Smooth muscle cell (in vitro differentiated cells): ENCODE results near the gene FXYD6. TPM values are rescaled to one million over a fixed set of nuclear protein-coding genes. Genes with fewer than 3 reads are reported as not detected.

ENCODE experiments used
- DNase-seq: peaks from one replicate; lab custom pipeline; 2025; ENCODE audit not compliant: unreplicated experiment; lab: John Stamatoyannopoulos, UW
- H2AFZ ChIP-seq: fragments of 200-600 bp; sonication (generic); 2 replicates; pipeline ENCODE4 v1.6.0; 2016; ENCODE audit warnings: antibody characterized with exemption, low read depth, mild to moderate bottlenecking
- H3F3A ChIP-seq: fragments of 200-600 bp; sonication (generic); 2 replicates; pipeline ENCODE4 v1.6.0; 2017; ENCODE audit warnings: antibody characterized with exemption, low read depth
- H3K27ac ChIP-seq: fragments of 200-600 bp; sonication (generic); 2 replicates; pipeline ENCODE4 v1.5.1; 2016; ENCODE audit warnings: low read depth, mild to moderate bottlenecking
- H3K27me3 ChIP-seq: fragments of 200-600 bp; sonication (generic); 2 replicates; pipeline ENCODE4 v1.6.1; 2016; ENCODE audit warnings: low read depth, mild to moderate bottlenecking
- H3K36me3 ChIP-seq: fragments of 200-600 bp; sonication (generic); 2 replicates; pipeline ENCODE4 v1.5.1; 2016; ENCODE audit warnings: low read depth
- H3K4me1 ChIP-seq: fragments of 200-600 bp; sonication (generic); 2 replicates; pipeline ENCODE4 v1.5.1; 2016; ENCODE audit warnings: low read depth
- H3K4me2 ChIP-seq: fragments of 200-600 bp; sonication (generic); 2 replicates; pipeline ENCODE4 v1.6.0; 2016; ENCODE audit warnings: mild to moderate bottlenecking
- H3K4me3 ChIP-seq: fragments of 200-600 bp; sonication (generic); 2 replicates; pipeline ENCODE4 v1.5.1; 2016; ENCODE audit warnings: mild to moderate bottlenecking
- H3K79me2 ChIP-seq: fragments of 200-600 bp; sonication (generic); 2 replicates; pipeline ENCODE4 v1.6.0; 2016; ENCODE audit warnings: low read depth, mild to moderate bottlenecking
- H3K9ac ChIP-seq: fragments of 200-600 bp; sonication (generic); 2 replicates; pipeline ENCODE4 v1.6.0; 2016; ENCODE audit warnings: low read depth
- H3K9me3 ChIP-seq: fragments of 200-600 bp; sonication (generic); replicated peaks from 2 replicates; pipeline ENCODE4 v1.5.1; 2016; ENCODE audit warnings: low read depth
- H4K20me1 ChIP-seq: fragments of 200-600 bp; sonication (generic); 2 replicates; pipeline ENCODE4 v1.6.0; 2016; ENCODE audit warnings: low read depth
- WGBS: methylation state at CpG from one replicate; pipeline ENCODE4 v1.1.7; 2016; ENCODE audit warnings: low lambda C conversion rate; 5-methylcytosine and 5-hydroxymethylcytosine counted together
- polyA plus RNA-seq: library from polyadenylated mRNA; unstranded; fragments of >200 nt; fragmentation: Nextera tagmentation; extraction: Ambion mirVana; gene quantifications from 2 replicates; pipeline ENCODE4 v1.2.1, GENCODE V29; 2016
- total RNA-seq: library from RNA; depleted of rRNA; stranded (reverse); fragments of >200 nt; gene quantifications from 2 replicates; pipeline ENCODE4 v1.2.3, GENCODE V29; 2014
- TF ChIP-seq, protein P1 (sequence below): fragments of 200-600 bp; sonication (generic); IDR thresholded peaks from 2 replicates; pipeline ENCODE4 v1.5.1; 2017; ENCODE audit warnings: borderline replicate concordance, mild to moderate bottlenecking, antibody characterized with exemption; ENCODE audit not compliant: insufficient read depth, poor library complexity, severe bottlenecking

The FXYD6 gene
- total and polyA plus RNA-seq, 2 experiments from 2014 or later: 27.7 to 84.5 TPM

DNA sequence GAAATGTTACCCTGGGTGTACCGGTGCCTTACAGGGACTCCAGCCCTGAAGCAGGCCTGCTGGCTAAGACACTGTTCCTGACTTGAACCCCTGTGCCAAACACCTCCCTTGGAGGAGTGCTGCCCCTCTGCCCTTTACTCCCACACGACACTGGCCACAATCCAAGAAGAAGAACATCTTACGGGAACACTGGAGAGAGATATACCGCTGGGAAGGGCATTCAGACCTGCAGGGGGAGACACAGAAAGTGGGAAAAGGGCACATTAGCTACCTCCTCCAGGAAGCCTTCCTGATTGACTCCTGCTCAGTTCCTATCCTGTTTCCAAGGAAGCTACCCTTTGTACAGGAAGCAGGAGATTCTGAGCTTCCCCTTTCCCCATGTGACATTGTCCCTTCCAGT is 34.1 kb upstream of the FXYD6 start:
- Histone ChIP-seq H3K27ac (no peak overlapping the region), H3K4me1 (peaks cover 7% of the 10 kb centered on the region), H3K27me3 (no peaks in the 10 kb centered on the region), H3K4me2 (no peak overlapping the region), H3K79me2 (no peaks in the 10 kb centered on the region), H3K9ac (no peak overlapping the region), H3K36me3 (no peaks in the 10 kb centered on the region), H3K4me3 (no peak overlapping the region), H3F3A (no peaks in the 10 kb centered on the region), H3K9me3 (no peaks in the 10 kb centered on the region), H2AFZ (no peak overlapping the region), H4K20me1 (no peaks in the 10 kb centered on the region)
- DNase-seq: no peak
- WGBS: 78% methylated on average over 4 of the region's 4 CpGs
- TF ChIP-seq, protein P1, sequence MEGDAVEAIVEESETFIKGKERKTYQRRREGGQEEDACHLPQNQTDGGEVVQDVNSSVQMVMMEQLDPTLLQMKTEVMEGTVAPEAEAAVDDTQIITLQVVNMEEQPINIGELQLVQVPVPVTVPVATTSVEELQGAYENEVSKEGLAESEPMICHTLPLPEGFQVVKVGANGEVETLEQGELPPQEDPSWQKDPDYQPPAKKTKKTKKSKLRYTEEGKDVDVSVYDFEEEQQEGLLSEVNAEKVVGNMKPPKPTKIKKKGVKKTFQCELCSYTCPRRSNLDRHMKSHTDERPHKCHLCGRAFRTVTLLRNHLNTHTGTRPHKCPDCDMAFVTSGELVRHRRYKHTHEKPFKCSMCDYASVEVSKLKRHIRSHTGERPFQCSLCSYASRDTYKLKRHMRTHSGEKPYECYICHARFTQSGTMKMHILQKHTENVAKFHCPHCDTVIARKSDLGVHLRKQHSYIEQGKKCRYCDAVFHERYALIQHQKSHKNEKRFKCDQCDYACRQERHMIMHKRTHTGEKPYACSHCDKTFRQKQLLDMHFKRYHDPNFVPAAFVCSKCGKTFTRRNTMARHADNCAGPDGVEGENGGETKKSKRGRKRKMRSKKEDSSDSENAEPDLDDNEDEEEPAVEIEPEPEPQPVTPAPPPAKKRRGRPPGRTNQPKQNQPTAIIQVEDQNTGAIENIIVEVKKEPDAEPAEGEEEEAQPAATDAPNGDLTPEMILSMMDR: no peak

DNA sequence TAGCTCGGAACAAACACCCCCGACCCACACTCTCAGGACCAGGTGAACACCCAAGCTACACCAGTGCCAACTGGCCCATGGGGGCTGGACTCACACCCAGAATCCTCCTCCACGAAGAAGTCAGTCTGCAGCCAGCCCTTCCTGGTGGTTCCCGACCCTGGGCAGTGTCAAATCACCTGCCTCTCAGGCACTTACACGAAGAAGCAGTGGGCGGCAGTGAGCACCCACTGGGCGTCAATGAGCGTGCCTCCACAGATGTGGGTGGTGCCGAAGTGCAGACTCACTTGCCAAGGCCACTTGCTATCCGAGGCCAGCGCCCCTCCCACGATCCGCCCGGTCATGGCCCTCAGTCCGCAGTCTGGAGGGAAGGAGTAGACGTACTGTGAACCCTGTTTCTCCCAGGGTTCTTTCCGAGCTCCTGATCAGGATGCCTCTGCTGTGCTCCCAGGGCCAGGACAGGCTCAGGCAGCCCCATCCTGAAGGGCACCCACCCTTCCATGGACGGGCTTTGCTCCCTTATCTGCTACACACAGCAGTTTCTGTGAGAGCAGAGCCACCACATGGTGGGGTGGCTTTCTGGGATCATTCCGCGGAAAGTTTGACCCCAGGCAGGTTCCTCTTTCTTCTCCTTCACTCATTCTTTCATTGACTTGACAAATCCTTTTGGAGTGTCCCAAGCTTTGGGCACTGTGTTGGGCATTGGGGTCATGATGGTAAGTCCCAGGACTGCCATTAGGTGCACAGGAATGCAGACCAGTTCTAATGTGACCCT is 33.3 kb upstream of the FXYD6 start:
- no peak overlapping the region for H3K9ac ChIP-seq
- H3F3A ChIP-seq: no peaks in the 10 kb centered on the region
- no peak overlapping the region for H2AFZ ChIP-seq
- peaks cover 7% of the 10 kb centered on the region for H3K4me1 ChIP-seq
- H3K27ac ChIP-seq: no peak overlapping the region
- no peaks in the 10 kb centered on the region for H4K20me1 ChIP-seq
- no peak overlapping the region for H3K4me3 ChIP-seq
- H3K27me3 ChIP-seq: no peaks in the 10 kb centered on the region
- H3K79me2 ChIP-seq: no peaks in the 10 kb centered on the region
- TF ChIP-seq, protein P1: no peak
- no peak overlapping the region for H3K4me2 ChIP-seq
- WGBS: 89% methylated on average over 20 of the region's 20 CpGs
- no peak for DNase-seq
- no peaks in the 10 kb centered on the region for H3K36me3 ChIP-seq
- no peaks in the 10 kb centered on the region for H3K9me3 ChIP-seq

DNA sequence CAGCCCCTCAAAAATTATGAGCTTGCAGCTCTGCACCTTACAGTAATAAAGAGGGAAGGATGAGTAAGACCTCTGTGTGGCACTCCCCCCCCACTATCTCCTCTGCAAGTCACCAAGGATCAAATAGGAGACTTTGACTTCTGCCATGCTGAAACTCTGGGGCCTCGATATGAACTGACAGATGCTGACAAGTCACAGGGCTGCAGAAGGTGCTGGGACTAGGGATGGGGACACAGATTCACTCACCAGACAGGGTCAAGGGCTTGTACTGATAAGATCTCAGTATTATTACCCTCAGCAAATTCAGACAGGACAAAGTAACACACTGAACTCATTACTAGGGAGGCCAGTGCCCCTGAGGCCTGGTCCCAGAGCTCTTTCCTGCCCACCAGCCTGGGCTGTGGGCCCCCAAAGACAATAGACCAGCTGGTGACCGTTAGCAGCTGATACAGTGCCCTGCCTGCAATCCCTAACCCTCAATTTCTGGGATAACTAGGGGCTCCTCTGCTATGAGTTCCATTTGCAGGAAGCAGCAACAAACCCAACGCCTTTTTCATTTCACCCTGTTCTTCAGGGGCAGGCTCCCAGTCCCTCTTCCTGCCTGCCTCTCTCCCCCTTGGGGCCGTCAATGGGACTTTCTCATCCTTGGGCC is 32.6 kb upstream of the FXYD6 start:
- no peaks in the 10 kb centered on the region for H3F3A ChIP-seq
- no peak overlapping the region for H2AFZ ChIP-seq
- no peaks in the 10 kb centered on the region for H3K79me2 ChIP-seq
- H3K9ac ChIP-seq: no peak overlapping the region
- no peak overlapping the region for H3K27ac ChIP-seq
- 56% methylated on average over 4 of the region's 4 CpGs for WGBS
- H3K4me2 ChIP-seq: no peak overlapping the region
- no peaks in the 10 kb centered on the region for H4K20me1 ChIP-seq
- no peak overlapping the region for H3K4me3 ChIP-seq
- no peak for DNase-seq
- H3K4me1 ChIP-seq: peaks cover 7% of the 10 kb centered on the region
- H3K9me3 ChIP-seq: no peaks in the 10 kb centered on the region
- TF ChIP-seq, protein P1: no peak
- H3K36me3 ChIP-seq: no peaks in the 10 kb centered on the region
- H3K27me3 ChIP-seq: no peaks in the 10 kb centered on the region
